NOMO-1 (cell line): Measurements from ENCODE around the gene TSPOAP1.
A peak's percentile ranks its signal among the peaks of the same experiment; 100 is the strongest.
"Not testable (repeated sequence)": the region's sequence is repeated elsewhere in the genome, so short reads cannot be mapped to it uniquely, and the experiment has no call there.

Source experiments
- DNase-seq, 2 experiments: peaks; one replicate each; lab custom pipeline; 2025; ENCODE audit not compliant: unreplicated experiment in 2 of 2; lab: John Stamatoyannopoulos, UW

TSPOAP1 gene

DNA sequence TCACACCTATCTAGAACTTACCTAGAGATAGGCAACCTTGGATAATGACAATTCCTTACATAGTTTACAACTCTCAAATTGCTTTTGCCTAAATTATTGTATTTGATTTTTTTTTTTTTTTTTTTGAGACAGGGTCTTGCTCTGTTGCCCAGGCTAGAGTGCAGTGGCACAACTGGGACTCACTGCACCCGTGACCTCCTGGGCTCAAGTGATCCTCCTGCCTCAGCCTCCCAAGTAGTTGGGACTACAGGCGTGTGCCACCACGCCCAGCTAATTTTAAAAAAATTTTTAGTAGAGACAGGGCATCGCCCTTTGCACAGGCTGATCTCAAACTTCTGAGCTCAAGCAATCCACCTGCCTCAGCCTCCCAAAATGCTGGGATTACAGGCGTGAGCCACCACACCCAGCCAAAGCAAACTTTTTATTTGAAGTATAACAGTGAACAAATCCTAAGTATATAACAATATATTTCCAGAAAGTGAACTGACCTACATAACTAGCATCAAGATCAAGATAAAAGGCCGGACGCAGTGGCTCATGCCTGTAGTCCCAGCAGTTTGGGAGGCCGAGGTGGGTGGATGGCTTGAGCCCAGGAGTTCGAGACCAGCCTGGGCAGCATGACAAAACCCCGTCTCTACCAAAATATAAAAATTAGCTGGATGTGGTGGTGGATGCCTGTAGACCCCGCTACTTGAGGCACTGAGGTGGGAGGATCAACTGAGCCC, 12.7 kb upstream of the TSPOAP1 start:
- not testable (repeated sequence) for DNase-seq

DNA sequence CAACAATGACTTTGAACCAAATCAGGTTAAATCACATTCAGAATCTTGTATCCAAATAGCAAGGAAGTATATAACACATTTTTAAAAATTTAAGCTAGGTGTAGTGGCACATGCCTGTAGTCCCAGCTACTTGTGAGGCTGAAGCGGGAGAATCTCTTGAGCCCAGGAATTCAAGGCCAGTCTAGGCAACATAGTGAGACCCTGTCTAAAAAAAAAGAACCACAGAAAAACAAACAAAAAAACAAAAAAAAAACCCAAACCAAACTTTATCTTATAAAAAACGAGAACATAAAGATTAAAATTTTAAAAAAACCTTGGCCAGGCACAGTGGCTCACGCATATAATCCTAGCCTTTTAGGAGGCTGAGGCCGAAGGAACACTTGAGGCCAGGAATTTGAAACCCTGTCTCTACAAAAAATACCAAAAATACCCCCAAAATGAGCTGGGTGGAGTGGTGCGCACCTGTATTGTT, 11.8 kb upstream of the TSPOAP1 start:
- DNase-seq = no peak

DNA sequence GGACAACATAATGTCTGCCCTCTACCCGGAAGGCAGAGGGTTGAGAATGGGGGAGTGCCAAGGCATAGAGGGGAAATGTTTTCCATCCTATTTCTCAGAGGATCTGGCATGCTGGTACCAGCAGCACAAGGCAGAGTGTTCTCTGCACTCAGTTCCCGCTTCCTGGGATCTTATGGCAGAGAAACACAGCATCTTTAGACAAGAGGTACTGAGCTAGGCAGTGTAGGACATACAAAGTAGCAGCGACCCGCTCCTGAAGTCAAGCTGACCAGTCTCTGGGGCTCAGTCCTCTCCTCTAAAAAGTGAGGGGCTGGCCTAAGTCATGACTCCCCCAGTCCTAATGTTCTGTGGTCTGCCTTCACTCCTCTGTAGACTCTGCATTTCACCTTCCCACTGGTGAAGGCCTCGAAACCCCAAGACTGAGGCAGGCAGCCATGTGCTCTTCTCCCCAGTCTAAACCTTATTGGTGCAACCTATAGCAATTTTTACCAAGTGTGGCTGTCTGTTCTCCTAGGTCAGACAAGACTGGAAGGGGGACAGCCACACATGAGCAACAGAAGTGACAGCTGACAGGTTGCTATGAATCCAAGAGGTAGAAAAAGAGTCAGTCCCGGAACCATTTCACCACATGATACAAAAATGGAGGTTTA, 11.3 kb upstream of the TSPOAP1 start:
- DNase-seq = no peak

DNA sequence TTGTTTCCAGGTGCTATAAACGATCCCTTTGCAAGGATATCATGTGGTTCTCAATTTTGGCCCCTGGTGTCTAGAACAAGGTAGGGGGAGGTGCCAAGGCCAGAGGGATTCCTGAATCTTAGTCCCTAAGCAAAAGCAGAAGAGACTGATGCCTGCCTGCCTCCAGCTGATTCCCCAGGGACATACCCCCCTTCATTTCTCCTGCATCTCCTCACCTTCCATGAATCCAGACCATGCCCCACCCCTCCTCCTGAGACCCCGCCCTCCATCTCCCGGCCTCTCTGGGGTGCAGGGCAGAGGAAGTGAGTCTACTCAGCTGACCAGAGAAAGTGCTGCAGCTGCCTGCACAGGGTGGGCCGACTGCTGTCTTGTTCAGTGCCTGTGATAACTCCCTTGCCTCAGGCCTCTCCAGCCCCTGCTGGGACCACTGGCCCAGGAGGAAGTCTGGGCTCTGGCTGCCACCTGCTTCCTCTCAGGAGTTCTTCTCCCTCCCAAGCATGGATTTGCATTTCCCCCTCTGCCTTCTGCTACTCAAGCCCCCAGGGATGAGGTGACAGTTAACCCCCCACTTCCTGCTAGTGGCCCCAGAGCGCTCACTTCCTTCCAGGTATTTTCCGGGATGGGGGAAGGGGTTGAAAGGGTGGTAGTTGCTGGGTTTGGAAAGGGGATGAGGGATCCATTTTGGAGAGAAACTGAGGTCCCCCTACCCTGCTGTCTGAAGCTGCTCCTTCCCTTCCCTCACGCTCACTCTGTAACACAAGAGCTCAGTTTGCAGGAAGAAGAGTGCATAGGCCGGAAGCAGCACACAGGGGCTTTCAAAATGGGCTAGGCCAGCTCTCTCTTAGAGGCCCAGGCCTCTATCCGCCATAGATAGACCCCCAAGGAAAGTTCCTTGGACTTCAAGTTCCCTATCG, 10.5 kb upstream of the TSPOAP1 start:
- peak; percentile 82 for DNase-seq

DNA sequence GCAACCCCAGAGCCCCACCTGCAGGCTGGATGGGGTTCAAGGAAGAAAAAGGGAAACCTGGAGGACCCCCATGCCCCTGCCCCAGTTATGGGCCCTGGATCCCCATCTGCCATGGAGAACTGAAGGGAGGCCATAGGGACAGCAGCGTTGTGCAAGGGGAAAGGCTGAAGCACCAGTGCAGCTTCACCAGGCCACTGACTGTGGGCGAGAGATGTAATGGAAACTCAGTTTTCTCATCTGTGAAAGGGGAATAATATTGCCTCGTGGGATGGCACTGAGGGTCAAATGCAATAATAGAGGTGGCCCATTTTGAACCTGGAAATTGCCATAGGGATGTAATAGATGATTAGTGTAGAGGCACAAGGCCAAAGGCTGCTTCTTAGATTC, 9.9 kb upstream of the TSPOAP1 start:
- no peak for DNase-seq

DNA sequence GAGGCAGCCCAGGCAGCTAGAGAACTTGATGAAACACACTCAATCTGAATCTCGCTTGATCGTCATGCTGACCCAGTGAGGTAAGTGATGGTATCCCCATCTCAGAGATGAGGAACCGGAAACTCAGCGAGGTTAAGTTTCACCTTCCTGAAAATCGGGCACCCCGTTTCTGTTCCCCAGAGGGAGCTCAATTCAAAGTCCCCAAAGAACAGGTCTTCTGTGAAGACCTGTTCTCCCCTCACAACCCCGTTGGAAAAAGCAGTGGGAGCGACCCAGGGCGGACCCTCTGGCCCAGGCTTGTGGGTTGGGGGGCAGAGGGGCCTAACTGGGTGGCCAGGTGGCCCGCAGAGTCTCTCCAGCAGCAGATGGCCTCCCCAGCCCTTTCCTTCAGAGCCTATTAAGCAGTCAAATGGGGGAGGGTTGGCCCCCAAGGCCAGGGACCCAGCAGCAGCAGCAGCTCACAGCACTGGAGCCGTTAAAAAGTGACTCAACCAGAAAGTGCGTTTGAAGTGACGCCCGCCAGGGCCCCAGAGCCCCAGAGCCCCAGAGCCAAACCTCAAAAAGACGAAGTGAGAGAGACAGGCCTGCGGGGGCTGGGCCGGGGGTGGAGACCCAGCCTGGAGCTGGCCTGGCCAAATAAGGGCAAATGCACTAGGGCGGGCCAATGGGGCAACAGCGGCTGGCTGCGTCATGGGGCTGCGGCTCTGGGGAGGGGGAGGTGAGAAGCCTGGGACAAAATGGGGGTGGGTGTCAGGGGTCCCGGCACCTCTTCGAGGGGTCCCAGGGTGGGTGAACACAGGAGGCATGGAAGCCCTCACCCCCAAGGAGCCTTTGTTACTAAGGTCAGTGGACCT, 9.2 kb upstream of the TSPOAP1 start:
- peak; percentile 95 to 99 for DNase-seq

DNA sequence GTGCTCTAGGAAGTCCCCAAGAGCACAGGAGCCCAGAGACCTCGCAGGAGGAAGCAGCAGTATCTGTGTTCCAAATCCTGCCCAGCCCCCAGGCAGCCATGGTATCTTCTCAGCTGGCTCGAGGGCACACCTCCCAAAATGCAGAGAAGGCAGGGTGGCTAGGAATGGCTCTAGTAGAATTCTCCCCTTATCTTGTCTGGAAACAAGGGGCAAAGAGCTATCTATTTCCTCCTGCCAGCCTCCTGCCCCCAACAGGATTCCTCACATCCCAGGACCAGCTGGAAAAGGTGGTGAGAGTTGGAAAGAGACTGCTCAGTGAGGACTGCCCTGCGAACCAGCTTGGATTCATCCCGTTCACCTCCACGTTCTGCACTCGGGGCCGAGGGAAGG, 8.6 kb upstream of the TSPOAP1 start:
- DNase-seq = peak; percentile 69 to 72

DNA sequence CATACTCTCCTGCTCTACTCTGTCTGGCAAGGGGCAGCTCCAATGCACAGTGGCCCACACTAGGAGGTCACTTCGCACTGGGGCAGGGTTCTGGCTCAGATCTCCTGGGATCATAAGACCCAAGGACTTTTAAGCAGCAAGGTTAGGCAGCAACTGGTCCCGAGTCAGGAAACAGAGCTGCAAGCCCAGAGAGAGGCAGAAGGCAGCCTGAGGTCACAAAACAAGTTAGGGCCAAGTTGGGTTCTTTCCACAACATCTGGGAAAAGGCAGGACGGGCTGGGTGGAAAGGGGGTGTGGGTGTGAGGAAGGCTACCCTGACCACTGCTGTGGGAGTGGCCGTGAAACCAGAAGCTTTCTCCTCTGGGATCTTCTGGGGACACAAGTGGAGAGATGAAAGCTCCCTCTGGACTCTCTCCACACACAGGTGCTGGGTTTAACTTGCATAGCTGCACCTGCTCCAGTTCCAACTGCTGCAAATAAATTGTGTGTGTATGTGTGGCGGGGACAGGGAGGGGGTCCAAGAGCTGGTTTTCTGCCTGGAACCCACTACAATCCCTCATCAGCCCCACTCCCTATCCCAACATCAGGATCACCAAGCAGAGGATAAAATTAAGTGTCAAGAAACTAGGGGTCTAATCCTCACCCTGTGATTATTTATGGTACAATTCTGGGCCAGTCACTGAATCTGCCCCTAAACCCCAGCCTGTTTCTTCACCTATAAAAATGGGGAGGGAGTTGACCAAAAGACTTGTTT, 8.0 kb upstream of the TSPOAP1 start:
- no peak for DNase-seq

DNA sequence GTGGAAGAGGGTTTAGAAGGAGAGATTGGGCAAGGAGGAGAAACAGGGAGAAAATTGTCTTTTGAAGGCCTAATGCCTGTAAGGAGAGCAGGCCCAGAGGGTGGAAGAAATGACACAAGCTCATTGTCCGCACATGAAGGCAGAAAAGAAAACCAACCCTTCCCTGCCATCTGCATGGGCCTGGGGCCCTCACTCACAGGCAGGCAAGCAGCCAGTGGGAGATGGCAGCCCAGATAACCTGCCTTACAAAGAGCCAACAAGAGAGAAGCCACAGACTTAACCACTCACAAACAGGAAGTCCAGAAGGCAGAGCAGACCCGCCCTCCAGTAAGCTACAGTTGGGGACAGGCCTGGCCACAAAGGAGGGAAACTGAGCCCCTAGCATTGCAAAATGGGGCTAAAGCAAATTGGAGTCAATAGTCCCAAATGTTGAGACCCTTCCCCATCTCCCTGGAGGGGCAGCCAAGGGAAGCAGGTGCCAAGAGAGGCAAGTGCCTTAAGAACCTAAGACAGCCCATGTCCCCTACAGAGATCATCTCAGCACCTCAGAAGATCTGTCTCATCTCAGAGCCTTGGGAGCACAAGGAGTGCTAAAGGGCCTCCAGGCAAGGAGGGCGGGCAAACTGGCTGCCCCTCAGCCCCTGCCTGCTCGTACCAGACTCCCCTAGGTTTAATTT, 7.3 kb upstream of the TSPOAP1 start:
- DNase-seq = peak; percentile 85 to 91

DNA sequence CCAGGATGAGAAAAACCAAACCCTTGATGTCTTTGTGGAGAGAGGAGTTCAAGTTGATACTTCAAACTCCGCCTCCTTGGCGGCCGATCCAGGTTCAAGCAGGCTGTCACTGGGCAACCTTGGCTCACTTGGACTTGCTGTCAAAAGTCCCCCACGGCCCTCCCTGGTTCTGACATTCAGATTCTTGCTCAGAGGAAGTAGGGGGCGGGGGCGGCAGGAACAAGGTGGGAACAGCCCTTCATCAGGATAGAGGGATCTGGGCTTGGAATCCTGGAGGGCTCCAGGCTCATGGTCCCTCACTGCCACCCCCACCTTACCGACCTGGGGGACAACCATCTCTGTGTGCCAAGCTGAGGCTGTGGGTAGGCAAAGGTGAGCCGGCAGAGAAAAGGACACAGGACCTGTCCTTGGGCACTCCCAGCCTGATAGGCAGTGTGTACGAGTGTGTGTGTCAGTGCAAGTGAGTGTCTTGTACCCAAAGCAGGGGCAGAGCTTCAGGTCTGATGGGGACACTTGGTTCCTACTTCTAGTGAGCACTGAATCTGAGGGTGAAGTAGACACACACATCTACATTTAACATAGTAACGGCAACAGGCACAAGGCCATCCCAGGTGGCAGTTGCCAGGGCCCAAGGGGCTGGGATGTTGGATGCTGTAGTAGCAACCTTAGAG, 6.6 kb upstream of the TSPOAP1 start:
- no peak for DNase-seq

DNA sequence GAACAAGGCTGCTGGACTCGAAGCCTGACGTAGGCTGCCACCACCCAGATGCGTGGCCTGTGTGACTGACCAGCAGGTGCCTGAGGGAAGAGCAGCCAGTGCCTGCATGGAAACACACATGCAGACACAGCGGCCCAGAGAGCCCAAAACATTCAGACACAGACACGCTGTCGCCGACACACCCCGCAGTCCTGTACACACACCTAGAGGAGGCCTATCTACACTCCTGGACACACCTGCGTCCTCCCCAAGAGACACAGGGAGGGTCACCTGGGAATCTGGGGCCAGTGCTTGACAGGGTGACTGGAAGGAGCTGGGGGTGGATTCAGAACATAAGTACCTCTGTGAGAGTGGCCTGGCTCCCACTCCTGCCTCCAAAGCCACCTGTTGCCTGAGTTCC, 6.1 kb upstream of the TSPOAP1 start:
- DNase-seq = no peak

DNA sequence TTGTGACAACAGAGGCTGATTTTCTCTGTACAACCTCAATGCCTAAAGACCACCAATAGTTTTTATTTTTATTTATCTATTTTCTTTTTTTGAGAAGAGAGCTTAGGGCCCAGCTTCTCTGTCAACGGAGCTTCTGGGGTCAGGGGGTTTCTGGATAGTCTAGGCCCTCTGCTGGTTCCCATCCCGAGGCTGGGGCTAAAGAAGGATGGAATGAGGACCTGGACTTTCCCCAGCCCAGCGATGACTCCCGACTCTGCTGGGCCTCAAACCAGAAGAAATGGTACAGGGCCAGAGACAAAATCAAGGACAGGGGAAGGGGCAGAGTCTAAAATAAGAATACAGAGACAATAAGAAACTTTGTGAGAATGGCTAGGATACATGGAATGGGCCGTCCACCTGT, 5.7 kb upstream of the TSPOAP1 start:
- no peak for DNase-seq

DNA sequence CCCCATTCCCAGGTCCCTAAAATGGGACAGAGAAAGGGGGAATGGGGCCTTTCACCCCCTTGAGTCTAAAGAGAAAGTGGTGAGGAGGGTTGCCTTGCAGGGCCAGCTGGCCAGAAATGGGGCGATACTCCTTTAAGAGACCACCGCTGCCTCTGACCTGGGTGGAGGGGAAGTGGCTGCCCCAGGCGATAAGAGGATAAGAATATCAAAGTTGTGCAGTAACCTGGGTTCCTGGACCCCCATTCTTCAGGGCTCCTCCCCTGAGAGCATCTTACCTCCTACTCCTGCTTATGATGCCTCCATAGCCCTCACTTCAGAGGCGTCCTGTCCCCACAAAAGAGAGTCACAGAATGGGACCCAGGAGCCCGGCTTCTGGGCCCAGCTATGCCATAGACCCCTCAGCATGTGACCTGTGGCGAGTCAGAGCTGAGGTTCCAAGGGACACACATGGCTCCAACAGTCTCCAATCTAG, 5.2 kb upstream of the TSPOAP1 start:
- no peak for DNase-seq

DNA sequence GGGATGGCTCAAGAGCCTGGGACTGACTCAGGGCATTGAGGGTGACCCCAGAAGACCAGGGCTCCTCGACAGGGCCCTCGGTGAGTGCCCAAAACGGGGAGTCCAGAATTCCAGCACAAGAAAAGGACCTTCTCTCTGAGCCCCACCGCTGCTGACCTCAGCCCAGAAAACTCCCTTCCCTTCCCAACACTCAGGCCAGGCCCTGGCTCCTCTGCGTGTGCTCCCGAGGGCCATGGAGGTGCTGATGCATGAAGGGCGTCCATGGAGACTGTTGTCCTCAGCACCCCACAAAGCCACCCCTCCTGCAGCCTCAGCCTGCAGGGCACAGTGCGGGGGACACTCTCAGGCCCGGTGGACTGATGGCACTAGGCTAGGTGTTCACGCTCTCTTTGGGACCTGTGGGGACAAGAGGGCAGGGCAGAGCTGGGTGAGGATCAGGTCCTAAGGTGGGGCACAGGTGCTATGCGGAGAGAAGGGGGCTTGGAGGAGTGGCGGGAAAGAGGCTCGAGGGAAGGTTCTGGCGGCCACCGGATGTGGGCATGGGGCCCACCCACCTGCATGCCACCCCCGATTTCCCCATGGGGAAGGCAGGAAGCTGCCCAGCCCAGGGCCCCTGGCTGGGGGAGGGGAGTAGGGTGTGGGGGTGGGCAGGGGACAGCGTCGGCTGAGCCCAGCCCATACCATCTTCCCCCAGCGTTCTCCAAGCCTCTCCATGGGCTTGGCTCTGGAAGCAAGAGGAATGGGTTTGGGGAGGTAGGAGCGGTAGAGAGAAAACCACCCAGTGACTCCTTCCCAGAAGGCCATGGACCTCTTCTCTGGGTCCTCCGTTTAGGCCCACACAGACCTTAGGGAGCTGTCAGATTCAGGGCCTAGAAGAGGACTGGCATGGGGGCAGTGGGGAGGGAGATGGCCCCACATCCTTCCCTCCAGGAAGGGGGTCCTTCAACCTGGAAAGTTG, 4.5 kb upstream of the TSPOAP1 start:
- DNase-seq = peak in 1 of 2 experiments; percentile 86

DNA sequence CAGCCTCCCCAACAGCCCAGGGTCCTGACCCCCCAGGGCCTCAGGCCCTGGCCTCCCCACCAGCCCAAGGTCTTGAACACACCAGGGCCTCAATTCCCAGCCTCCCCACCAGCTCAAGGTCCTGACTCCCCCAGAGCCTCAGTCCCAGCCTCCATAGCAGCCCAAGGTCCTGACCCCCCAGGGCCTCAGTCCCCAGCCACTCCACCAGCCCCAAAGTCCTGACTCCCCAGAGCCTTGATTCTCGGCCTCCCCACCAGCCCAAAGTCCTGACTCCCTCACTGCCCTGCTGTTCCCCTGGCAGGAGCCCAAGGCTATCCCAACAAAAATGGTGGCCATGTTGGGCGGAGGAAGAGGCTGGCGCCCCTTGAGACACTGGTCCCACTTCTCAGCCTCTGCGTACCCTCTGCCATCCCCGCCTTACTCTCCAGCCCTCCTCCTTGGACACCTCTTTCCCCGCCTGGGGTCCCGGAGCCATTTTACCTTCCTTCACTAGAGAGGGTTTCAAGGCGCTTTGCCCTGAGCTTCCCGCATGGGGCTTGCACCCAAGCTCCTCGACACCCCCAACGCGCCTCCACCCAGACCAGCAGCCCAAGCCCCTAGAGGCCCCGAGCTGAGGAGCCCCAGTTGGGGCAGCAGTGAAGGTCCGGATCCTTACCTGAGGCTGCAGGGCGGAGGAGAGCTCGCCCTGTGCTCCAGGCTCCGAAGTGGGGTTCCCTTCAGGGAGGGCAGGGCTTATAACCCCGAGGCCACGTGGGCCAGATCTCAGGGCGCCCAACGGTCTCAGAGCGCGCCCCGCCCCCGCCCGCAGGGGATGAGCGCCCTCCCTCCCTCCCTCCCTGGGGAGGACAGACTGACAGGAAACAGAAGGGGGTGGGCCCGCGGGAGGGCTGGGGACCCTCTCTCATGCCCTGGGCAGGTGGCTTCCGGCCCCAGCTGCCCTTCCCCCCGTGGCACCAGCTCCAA, 3.5 kb upstream of the TSPOAP1 start:
- peak; percentile 77 to 88 for DNase-seq
